GM18861 (cell line): ENCODE data around the gene EPHA8.

ENCODE experiments used
- ATAC-seq: cut with Tn5 transposase; IDR thresholded peaks from one replicate; pipeline ENCODE4 v1.9.1; 2021; ENCODE audit not compliant: unreplicated experiment

Gene EPHA8

GRCh38 chr1:22535399-22535798 lies 27.9 kb upstream of the EPHA8 start:
- ATAC-seq: no peak

GRCh38 chr1:22536506-22536905 lies 26.8 kb upstream of the EPHA8 start:
- no peak for ATAC-seq

GRCh38 chr1:22537441-22538139 lies 25.7 kb upstream of the EPHA8 start:
- ATAC-seq: no peak

- no peak for ATAC-seq
These were observed 23.7 kb upstream of the EPHA8 start for GRCh38 chr1:22539510-22540118.

GRCh38 chr1:22540337-22540736 lies 23.0 kb upstream of the EPHA8 start:
- no peak for ATAC-seq

GRCh38 chr1:22542886-22543285 lies 20.4 kb upstream of the EPHA8 start:
- ATAC-seq: no peak

GRCh38 chr1:22543679-22544078 lies 19.6 kb upstream of the EPHA8 start:
- no peak for ATAC-seq

GRCh38 chr1:22544606-22545005 lies 18.7 kb upstream of the EPHA8 start:
- no peak for ATAC-seq

GRCh38 chr1:22545141-22545540 lies 18.1 kb upstream of the EPHA8 start:
- no peak for ATAC-seq

- ATAC-seq: no peak
These were observed 16.0 kb upstream of the EPHA8 start for GRCh38 chr1:22547186-22547817.

GRCh38 chr1:22547818-22548462 lies 15.3 kb upstream of the EPHA8 start:
- ATAC-seq: no peak

GRCh38 chr1:22550021-22550420 lies 13.3 kb upstream of the EPHA8 start:
- no peak for ATAC-seq

GRCh38 chr1:22551591-22551990 lies 11.7 kb upstream of the EPHA8 start:
- no peak for ATAC-seq

- ATAC-seq: no peak
These were observed 11.3 kb upstream of the EPHA8 start for GRCh38 chr1:22552021-22552420.

GRCh38 chr1:22553104-22553880 lies 10.0 kb upstream of the EPHA8 start:
- ATAC-seq: no peak

GRCh38 chr1:22553991-22554522 lies 9.2 kb upstream of the EPHA8 start:
- no peak for ATAC-seq

GRCh38 chr1:22555371-22555656 lies 8.0 kb upstream of the EPHA8 start:
- ATAC-seq: no peak

- no peak for ATAC-seq
These were observed 6.7 kb upstream of the EPHA8 start for GRCh38 chr1:22556391-22557104.

GRCh38 chr1:22557341-22557950 lies 5.8 kb upstream of the EPHA8 start:
- no peak for ATAC-seq
